HepG2 (cell line): ENCODE measurements around the gene HNRNPL. TPM values are rescaled to one million over a fixed set of nuclear protein-coding genes. Genes with fewer than 3 reads are reported as not detected.

Experiments used
- ATAC-seq: fragments of 200-7000 bp; cut with Tn5 transposase; 3 replicates; pipeline ENCODE4 v1.9.1; 2020; ENCODE audit warnings: mild to moderate bottlenecking, moderate library complexity
- BruUV-seq: library from RNA; stranded (reverse); fragments of 400-500 nt; replicated peaks from 2 replicates; lab custom pipeline; 2021; lab: Mats Ljungman, UMichigan
- CTCF ChIA-PET: fragments of 300-600 bp; formaldehyde crosslinking; extraction: SDS; loops from one replicate; lab custom pipeline; 2021; ENCODE audit warnings: low total read pairs, inconsistent platforms, low intra/inter-chr PET ratio; lab: Yijun Ruan, JAX
- POLR2A ChIA-PET: fragments of 350-600 bp; sonication (Branson Sonifier 250); formaldehyde crosslinking; loops from one replicate; lab custom pipeline; 2020; ENCODE audit warnings: antibody characterized with exemption, inconsistent platforms; lab: Yijun Ruan, JAX
- DNase-seq: peaks from one replicate; pipeline ENCODE4 v3.0.0-alpha.2; 2015; ENCODE audit warnings: low spot score
- FAIRE-seq: peaks from 3 replicates; lab custom pipeline; 2011; peaks lifted over from hg19 to GRCh38; lab: Jason Lieb, UNC
- H2AFZ ChIP-seq: one replicate; pipeline ENCODE4 v1.6.1; 2011; ENCODE audit warnings: low read length, inconsistent platforms
- H3K27ac ChIP-seq: fragments of 300-600 bp; 3 replicates; pipeline ENCODE4 v1.8.0; 2011; ENCODE audit warnings: mixed run types, mild to moderate bottlenecking, mixed read lengths, low read length, inconsistent platforms; ENCODE audit not compliant: insufficient read depth; ENCODE audit errors: extremely low read length
- H3K27me3 ChIP-seq, 2 experiments: fragments of 200-600 bp in 1 of 2; 2 replicates in 1 of 2; 3 replicates in 1 of 2; pipeline versions ENCODE4 v1.6.0 to v1.8.0; 2011; ENCODE audit warnings: low read length in 2 of 2, mild to moderate bottlenecking in 2 of 2, moderate library complexity in 2 of 2, inconsistent platforms in 1 of 2; ENCODE audit not compliant: insufficient read depth in 2 of 2, control insufficient read depth in 1 of 2
- H3K36me3 ChIP-seq, 2 experiments: fragments of 200-600 bp in 1 of 2; replicated peaks in 1 of 2; 2 replicates in 1 of 2; 3 replicates in 1 of 2; pipeline versions ENCODE4 v1.5.1 to v1.8.0; 2011; ENCODE audit warnings: low read length in 2 of 2, inconsistent platforms in 1 of 2; ENCODE audit not compliant: insufficient read depth in 2 of 2, control insufficient read depth in 1 of 2
- H3K4me1 ChIP-seq: 2 replicates; pipeline ENCODE4 v1.5.1; 2012; ENCODE audit warnings: low read length, inconsistent platforms; ENCODE audit not compliant: insufficient read depth
- H3K4me2 ChIP-seq: 2 replicates; pipeline ENCODE4 v1.6.0; 2011; ENCODE audit warnings: low read depth, low read length, inconsistent platforms
- H3K4me3 ChIP-seq, 3 experiments: fragments of 200-600 bp in 1 of 3; sonication (generic), shearing (Covaris generic) in 1 of 3; replicated peaks in 1 of 3; 2 replicates each; pipeline ENCODE4 v1.5.1; 2011 to 2016; ENCODE audit warnings: low read length in 3 of 3, inconsistent platforms in 2 of 3, low read depth in 2 of 3, mild to moderate bottlenecking in 2 of 3, control low read depth in 1 of 3, mixed read lengths in 1 of 3; ENCODE audit not compliant: insufficient read depth in 1 of 3
- H3K79me2 ChIP-seq: one replicate; pipeline ENCODE4 v1.6.1; 2011; ENCODE audit warnings: low read length, inconsistent platforms; ENCODE audit not compliant: insufficient read depth
- H3K9ac ChIP-seq: 2 replicates; pipeline ENCODE4 v1.6.0; 2011; ENCODE audit warnings: mild to moderate bottlenecking, low read depth, low read length, inconsistent platforms; ENCODE audit not compliant: insufficient read depth
- H3K9me3 ChIP-seq: 2 replicates; pipeline ENCODE4 v1.5.1; 2012; ENCODE audit warnings: mild to moderate bottlenecking, low read length
- H4K20me1 ChIP-seq: 2 replicates; pipeline ENCODE4 v1.6.0; 2011; ENCODE audit warnings: inconsistent platforms, mild to moderate bottlenecking, low read length, moderate library complexity; ENCODE audit not compliant: insufficient read depth
- BCL6 ChIP-seq: IDR thresholded peaks from 2 replicates; pipeline ENCODE4 v1.6.1; 2016; ENCODE audit warnings: missing genetic modification reagents, missing compliant biosample characterization
- FLYWCH1 ChIP-seq: sonication (generic); formaldehyde crosslinking; IDR thresholded peaks from 2 replicates; pipeline ENCODE4 v1.8.1; 2023; ENCODE audit warnings: mild to moderate bottlenecking, missing genetic modification reagents
- HNRNPH1 ChIP-seq: fragments of 200-400 bp; formaldehyde crosslinking; optimal IDR thresholded peaks from 2 replicates; pipeline ENCODE3; 2017; ENCODE audit warnings: mild to moderate bottlenecking, low read depth, low read length
- IRX3 ChIP-seq: sonication (generic); formaldehyde crosslinking; IDR thresholded peaks from 2 replicates; pipeline ENCODE4 v1.8.1; 2023; ENCODE audit warnings: mild to moderate bottlenecking, low read depth, missing genetic modification reagents, borderline replicate concordance
- KMT2A ChIP-seq: sonication (generic); formaldehyde crosslinking; IDR thresholded peaks from 2 replicates; pipeline ENCODE4 v1.4.0; 2020; ENCODE audit warnings: missing genetic modification reagents
- NPAS2 ChIP-seq: sonication (generic); formaldehyde crosslinking; IDR thresholded peaks from 2 replicates; pipeline ENCODE4 v1.8.0; 2022; ENCODE audit warnings: mild to moderate bottlenecking, missing genetic modification reagents, borderline replicate concordance
- RFXANK ChIP-seq: IDR thresholded peaks from 2 replicates; pipeline ENCODE4 v1.6.1; 2016
- STAT5B ChIP-seq: sonication (generic); formaldehyde crosslinking; IDR thresholded peaks from 2 replicates; pipeline ENCODE4 v1.4.0; 2020; ENCODE audit warnings: missing genetic modification reagents
- THAP9 ChIP-seq: sonication (generic); formaldehyde crosslinking; IDR thresholded peaks from 2 replicates; pipeline ENCODE4; 2020; ENCODE audit warnings: missing genetic modification reagents, mild to moderate bottlenecking, borderline replicate concordance
- ZNF124 ChIP-seq: sonication (generic); formaldehyde crosslinking; IDR thresholded peaks from 2 replicates; pipeline ENCODE4 v1.4.0; 2020; ENCODE audit warnings: missing genetic modification reagents
- ZNF343 ChIP-seq: sonication (generic); formaldehyde crosslinking; IDR thresholded peaks from 2 replicates; pipeline ENCODE4 v1.4.0; 2020; ENCODE audit warnings: mild to moderate bottlenecking, missing genetic modification reagents
- ZNF496 ChIP-seq: sonication (generic); formaldehyde crosslinking; IDR thresholded peaks from 2 replicates; pipeline ENCODE4 v1.8.1; 2023; ENCODE audit warnings: mild to moderate bottlenecking, moderate library complexity, missing genetic modification reagents; ENCODE audit not compliant: insufficient replicate concordance
- ZNF567 ChIP-seq: sonication (generic); formaldehyde crosslinking; IDR thresholded peaks from 2 replicates; pipeline ENCODE4 v1.8.1; 2023; ENCODE audit warnings: mild to moderate bottlenecking, missing genetic modification reagents, borderline replicate concordance
- ZNF589 ChIP-seq: sonication (generic); formaldehyde crosslinking; conservative IDR thresholded peaks from 2 replicates; pipeline ENCODE4 v1.8.0; 2022; ENCODE audit warnings: mild to moderate bottlenecking, moderate library complexity, missing genetic modification reagents
- ZSCAN21 ChIP-seq: sonication (generic); formaldehyde crosslinking; IDR thresholded peaks from 2 replicates; pipeline ENCODE4 v1.8.0; 2022; ENCODE audit warnings: mild to moderate bottlenecking, missing genetic modification reagents, moderate library complexity, borderline replicate concordance
- ZSCAN22 ChIP-seq: sonication (generic); formaldehyde crosslinking; IDR thresholded peaks from 2 replicates; pipeline ENCODE4 v1.4.0; 2020; ENCODE audit warnings: mild to moderate bottlenecking, missing genetic modification reagents
- WGBS: methylation state at CpG from one replicate; pipeline ENCODE4 v1.1.6; 2017; ENCODE audit warnings: low lambda C conversion rate; 5-methylcytosine and 5-hydroxymethylcytosine counted together
- in situ Hi-C: cut with HindIII; loops from 2 replicates; pipeline ENCODE4 v1.10.0; 2017; ENCODE audit warnings: low pct_unique_long_range_greater_than_20kb; ENCODE audit not compliant: extremely low pct_ligation_motif_present
- intact Hi-C: fragments of 100-400 bp; cut with micrococcal nuclease; formaldehyde crosslinking; loops from one replicate; pipeline ENCODE4 v1.10.0; 2022; ENCODE audit not compliant: unreplicated experiment
- polyA plus RNA-seq, 8 experiments: library from polyadenylated mRNA; depleted of rRNA in 3 of 8; stranded (reverse) in 7 of 8; unstranded in 1 of 8; fragments of >200 nt; fragmentation: Illumina TruSeq in 4 of 8; extraction: Trizol in 4 of 8; gene quantifications; 2 replicates each; pipeline versions ENCODE4 v1.2.1 to v1.2.3, GENCODE V29; 2011 to 2016; ENCODE audit warnings: low read depth in 4 of 8, missing spikeins in 1 of 8, mixed read lengths in 1 of 8; ENCODE audit not compliant: insufficient read depth in 1 of 8
- total RNA-seq, 5 experiments: library from RNA; depleted of rRNA; stranded (reverse); fragments of >200 nt; fragmentation: Illumina TruSeq; extraction: Trizol; gene quantifications; 2 replicates each; pipeline ENCODE4 v1.2.3, GENCODE V29; 2016; ENCODE audit warnings: low read depth in 1 of 5
- TF ChIP-seq, protein P1 (sequence below): sonication (generic); formaldehyde crosslinking; IDR thresholded peaks from 2 replicates; pipeline ENCODE4 v1.5.0; 2020; ENCODE audit warnings: missing genetic modification reagents, mild to moderate bottlenecking, borderline replicate concordance
- TF ChIP-seq, protein P2 (sequence below): sonication (generic); formaldehyde crosslinking; IDR thresholded peaks from 2 replicates; pipeline ENCODE4 v1.5.1; 2020; ENCODE audit warnings: missing genetic modification reagents, mild to moderate bottlenecking, borderline replicate concordance
- TF ChIP-seq, protein P3 (sequence below): sonication (generic); formaldehyde crosslinking; IDR thresholded peaks from 2 replicates; pipeline ENCODE4 v1.4.0; 2020; ENCODE audit warnings: missing genetic modification reagents

Gene HNRNPL
- total and polyA plus RNA-seq, 2 of the 13 experiments (the other 11 are each of a cell fraction or from before 2014, with no cell fraction given), result 156 to 278 TPM

- in situ Hi-C loops (no loop called here), intact Hi-C loops (no loop called here)
- Histone ChIP-seq H3K36me3 (no peaks in the 10 kb centered on the region), H3K4me1 (peaks cover 17% of the 10 kb centered on the region), H3K4me2 (no peak overlapping the region), H3K27me3 (no peaks in the 10 kb centered on the region), H3K9me3 (no peaks in the 10 kb centered on the region), H3K27ac (no peak overlapping the region), H3K4me3 (no peak overlapping the region), H2AFZ (no peak overlapping the region), H4K20me1 (no peaks in the 10 kb centered on the region), H3K79me2 (no peaks in the 10 kb centered on the region), H3K9ac (no peak overlapping the region)
- CTCF ChIA-PET, result no interaction called here
- ATAC-seq, result no peak
- POLR2A ChIA-PET, result no interaction called here
- DNase-seq, result no peak
- no TSS peak for BruUV-seq
- no peak for TF ChIP-seq ZSCAN22 (CRISPR knock-in tag)
- TF ChIP-seq, protein P1, sequence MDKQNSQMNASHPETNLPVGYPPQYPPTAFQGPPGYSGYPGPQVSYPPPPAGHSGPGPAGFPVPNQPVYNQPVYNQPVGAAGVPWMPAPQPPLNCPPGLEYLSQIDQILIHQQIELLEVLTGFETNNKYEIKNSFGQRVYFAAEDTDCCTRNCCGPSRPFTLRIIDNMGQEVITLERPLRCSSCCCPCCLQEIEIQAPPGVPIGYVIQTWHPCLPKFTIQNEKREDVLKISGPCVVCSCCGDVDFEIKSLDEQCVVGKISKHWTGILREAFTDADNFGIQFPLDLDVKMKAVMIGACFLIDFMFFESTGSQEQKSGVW, result no peak
- TF ChIP-seq STAT5B (CRISPR knock-in tag), result no peak
- no peak for TF ChIP-seq ZSCAN21 (CRISPR knock-in tag)
- TF ChIP-seq, protein P2, sequence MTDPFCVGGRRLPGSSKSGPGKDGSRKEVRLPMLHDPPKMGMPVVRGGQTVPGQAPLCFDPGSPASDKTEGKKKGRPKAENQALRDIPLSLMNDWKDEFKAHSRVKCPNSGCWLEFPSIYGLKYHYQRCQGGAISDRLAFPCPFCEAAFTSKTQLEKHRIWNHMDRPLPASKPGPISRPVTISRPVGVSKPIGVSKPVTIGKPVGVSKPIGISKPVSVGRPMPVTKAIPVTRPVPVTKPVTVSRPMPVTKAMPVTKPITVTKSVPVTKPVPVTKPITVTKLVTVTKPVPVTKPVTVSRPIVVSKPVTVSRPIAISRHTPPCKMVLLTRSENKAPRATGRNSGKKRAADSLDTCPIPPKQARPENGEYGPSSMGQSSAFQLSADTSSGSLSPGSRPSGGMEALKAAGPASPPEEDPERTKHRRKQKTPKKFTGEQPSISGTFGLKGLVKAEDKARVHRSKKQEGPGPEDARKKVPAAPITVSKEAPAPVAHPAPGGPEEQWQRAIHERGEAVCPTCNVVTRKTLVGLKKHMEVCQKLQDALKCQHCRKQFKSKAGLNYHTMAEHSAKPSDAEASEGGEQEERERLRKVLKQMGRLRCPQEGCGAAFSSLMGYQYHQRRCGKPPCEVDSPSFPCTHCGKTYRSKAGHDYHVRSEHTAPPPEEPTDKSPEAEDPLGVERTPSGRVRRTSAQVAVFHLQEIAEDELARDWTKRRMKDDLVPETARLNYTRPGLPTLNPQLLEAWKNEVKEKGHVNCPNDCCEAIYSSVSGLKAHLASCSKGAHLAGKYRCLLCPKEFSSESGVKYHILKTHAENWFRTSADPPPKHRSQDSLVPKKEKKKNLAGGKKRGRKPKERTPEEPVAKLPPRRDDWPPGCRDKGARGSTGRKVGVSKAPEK (CRISPR knock-in tag), result no peak
- TF ChIP-seq IRX3, result no peak
- no peak for TF ChIP-seq BCL6 (CRISPR knock-in tag)
- TF ChIP-seq KMT2A (CRISPR knock-in tag), result no peak
- TF ChIP-seq ZNF343, result no peak
- no peak for TF ChIP-seq RFXANK (CRISPR knock-in tag)
- TF ChIP-seq ZNF124 (CRISPR knock-in tag), result no peak
- TF ChIP-seq, protein P3, sequence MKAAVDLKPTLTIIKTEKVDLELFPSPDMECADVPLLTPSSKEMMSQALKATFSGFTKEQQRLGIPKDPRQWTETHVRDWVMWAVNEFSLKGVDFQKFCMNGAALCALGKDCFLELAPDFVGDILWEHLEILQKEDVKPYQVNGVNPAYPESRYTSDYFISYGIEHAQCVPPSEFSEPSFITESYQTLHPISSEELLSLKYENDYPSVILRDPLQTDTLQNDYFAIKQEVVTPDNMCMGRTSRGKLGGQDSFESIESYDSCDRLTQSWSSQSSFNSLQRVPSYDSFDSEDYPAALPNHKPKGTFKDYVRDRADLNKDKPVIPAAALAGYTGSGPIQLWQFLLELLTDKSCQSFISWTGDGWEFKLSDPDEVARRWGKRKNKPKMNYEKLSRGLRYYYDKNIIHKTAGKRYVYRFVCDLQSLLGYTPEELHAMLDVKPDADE (CRISPR knock-in tag), result no peak
- no peak for TF ChIP-seq THAP9 (CRISPR knock-in tag)
- TF ChIP-seq ZNF496 (CRISPR knock-in tag), result no peak
- no peak for TF ChIP-seq NPAS2 (CRISPR knock-in tag)
- TF ChIP-seq FLYWCH1, result no peak
- TF ChIP-seq ZNF589 (CRISPR knock-in tag), result no peak
- no peak for TF ChIP-seq ZNF567 (CRISPR knock-in tag)
- no peak for TF ChIP-seq HNRNPH1
- WGBS, result 40% methylated on average over 2 of the region's 2 CpGs
- FAIRE-seq, result no peak
Measured at GRCh38 chr19:38796154-38796553, 53.6 kb downstream of the HNRNPL start.
